ENCODE data around the gene PTGFRN.

The PTGFRN gene

GRCh38 chr1:116941670-116942069 is 32.0 kb downstream of the PTGFRN start:
- no peak for TF ChIP-seq ZFX (IDR thresholded peaks at IDR 0.05)
- H3K27ac ChIP-seq = no peak overlapping the region

GRCh38 chr1:116942344-116942743 is 32.6 kb downstream of the PTGFRN start:
- H3K27ac ChIP-seq = no peak overlapping the region
- TF ChIP-seq ZFX (IDR thresholded peaks at IDR 0.05) = no peak
- TF ChIP-seq CTCF (conservative IDR thresholded peaks at IDR 0.05) = no peak

DNA sequence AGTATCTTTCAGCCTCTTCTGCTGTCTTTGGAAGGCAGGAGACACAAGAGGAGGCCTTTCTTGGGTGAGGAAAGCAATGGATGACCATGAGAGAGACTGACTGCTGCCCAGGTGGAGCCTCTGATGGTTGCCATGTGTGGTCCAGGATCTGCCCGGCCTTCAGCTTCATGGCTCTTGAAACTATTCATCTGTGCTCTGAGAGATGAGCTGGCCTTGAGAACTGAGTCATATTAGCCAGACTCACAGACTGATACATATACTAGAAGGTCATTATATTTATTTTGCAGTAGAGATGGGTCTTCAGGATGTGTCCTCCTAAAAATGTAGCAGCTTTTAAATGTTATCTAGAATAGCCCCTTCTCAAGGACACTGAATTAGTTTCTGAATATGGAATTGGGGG is 33.7 kb downstream of the PTGFRN start:
- TF ChIP-seq ZFX (IDR thresholded peaks at IDR 0.05) (no peak), CTCF (conservative IDR thresholded peaks at IDR 0.05) (no peak)
- no peak overlapping the region for H3K27ac ChIP-seq

DNA sequence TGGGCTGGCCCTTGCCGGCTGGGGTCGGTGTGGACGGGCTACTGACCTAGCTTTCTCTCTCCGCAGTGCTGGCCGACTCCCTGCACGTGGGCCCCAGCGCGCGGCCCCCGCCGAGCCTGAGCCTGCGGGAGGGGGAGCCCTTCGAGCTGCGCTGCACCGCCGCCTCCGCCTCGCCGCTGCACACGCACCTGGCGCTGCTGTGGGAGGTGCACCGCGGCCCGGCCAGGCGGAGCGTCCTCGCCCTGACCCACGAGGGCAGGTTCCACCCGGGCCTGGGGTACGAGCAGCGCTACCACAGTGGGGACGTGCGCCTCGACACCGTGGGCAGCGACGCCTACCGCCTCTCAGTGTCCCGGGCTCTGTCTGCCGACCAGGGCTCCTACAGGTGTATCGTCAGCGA is 34.9 kb downstream of the PTGFRN start:
- TF ChIP-seq ZFX (IDR thresholded peaks at IDR 0.05) = no peak
- TF ChIP-seq CTCF (conservative IDR thresholded peaks at IDR 0.05) = no peak
- no peak overlapping the region for H3K27ac ChIP-seq

GRCh38 chr1:116945421-116945820 is 35.7 kb downstream of the PTGFRN start:
- TF ChIP-seq ZFX (IDR thresholded peaks at IDR 0.05) (no peak), CTCF (conservative IDR thresholded peaks at IDR 0.05) (no peak)
- H3K27ac ChIP-seq = no peak overlapping the region

GRCh38 chr1:116945996-116946395 is 36.3 kb downstream of the PTGFRN start:
- TF ChIP-seq ZFX (IDR thresholded peaks at IDR 0.05) (no peak), CTCF (conservative IDR thresholded peaks at IDR 0.05) (no peak)
- no peak overlapping the region for H3K27ac ChIP-seq

DNA sequence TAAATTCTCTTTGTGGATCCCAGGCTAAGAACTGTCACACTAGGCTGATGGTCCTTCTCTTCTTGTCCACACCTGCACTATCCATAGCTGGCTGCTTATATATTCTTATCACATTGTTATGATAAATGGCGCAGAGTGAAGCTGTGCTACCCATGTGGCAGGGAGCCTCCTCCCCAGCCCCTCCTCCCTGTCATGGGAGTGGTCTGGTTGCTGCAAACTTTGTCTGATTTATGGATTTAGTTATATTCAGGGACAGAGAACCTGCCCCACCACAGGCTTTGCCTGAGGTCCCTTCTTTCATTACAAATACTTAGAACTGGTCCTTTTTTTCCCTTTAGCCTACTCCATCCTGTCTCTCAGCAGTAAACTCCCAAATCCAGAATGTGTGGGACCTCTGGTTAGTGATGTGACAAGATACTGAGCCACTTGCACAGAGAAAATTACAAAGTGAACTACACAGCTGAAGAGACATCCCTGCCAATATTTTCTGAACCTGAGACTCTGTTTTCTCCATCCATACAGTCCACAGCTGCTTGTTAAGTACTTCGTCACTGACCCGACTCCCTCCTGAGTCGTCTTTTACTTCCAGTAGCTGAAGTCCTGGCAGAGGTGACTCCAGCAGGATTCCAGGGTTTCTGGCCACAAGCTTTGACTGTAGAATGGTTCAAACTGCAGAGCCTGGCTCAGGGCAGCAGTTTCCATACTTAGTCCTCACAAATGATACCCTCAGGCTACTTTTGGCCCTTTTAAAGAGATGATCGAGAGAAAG is 37.6 kb downstream of the PTGFRN start:
- no peak overlapping the region for H3K27ac ChIP-seq
- no peak for TF ChIP-seq ZFX (IDR thresholded peaks at IDR 0.05)
- TF ChIP-seq CTCF (conservative IDR thresholded peaks at IDR 0.05) = no peak

DNA sequence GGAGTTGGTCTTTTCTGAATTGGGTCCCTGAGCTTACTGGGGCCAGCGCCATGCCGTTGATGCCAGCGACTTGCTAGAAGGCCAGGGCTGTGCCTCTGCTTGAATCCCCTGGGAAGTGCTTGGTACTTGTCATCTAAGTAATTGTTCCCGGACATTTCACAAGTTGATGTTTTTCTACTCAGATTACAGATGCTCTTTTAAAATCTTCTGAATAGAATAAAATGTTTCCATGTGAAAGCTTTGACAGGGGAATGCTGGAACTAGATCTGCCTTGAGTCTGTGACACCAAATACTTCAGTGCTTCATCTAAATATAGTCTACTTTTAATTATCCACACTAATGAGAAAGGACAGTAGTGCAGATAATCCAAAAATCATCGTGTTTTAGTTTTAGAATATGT is 38.3 kb downstream of the PTGFRN start:
- no peak overlapping the region for H3K27ac ChIP-seq

More for the DNA sequence above, 38.3 kb downstream of the PTGFRN start:
- TF ChIP-seq ZFX (IDR thresholded peaks at IDR 0.05) = no peak

Measured in C4-2B (cell line).